ENCODE results near the gene PPP1R37. TPM values are rescaled to one million over a fixed set of nuclear protein-coding genes. Genes with fewer than 3 reads are reported as not detected.

Gene PPP1R37
- total RNA-seq, 2 experiments from 2014 or later, result 20.9 to 21.2 TPM

DNA sequence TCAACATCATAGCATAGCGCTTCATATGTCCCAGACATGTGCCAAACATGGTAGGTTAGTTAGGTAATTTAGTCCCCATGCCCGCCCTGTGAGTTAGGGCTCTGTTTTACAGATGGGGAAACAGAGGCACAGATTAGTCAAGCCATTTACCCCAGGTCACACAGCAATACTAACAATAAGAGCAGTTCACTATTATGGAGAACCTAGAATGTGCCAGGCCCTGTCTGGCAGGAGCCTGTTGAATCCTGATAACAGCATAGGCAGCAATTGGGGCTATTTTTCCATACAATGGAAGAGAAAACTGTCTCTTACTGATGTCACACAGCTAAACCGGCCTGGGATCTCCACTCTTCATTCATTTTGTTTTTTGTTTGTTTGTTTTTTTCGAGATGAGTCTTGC lies 6.5 kb upstream of the PPP1R37 start:
- DNase-seq, result no peak
- ChIA-PET POLR2A (interaction anchor here (0.6 to 0.9 kb wide), 2 partner anchors 11 to 68 kb away, joined by 3 read pairs; no protein-coding TSS in a partner anchor), CTCF (interaction anchor here (1.4 kb wide), 1 partner anchor 8 kb away, joined by 4 read pairs; the partner anchor contains the start of gene GEMIN7)
- intact Hi-C loops (cut with micrococcal nuclease), result no loop called here
- TF ChIP-seq CTCF (IDR thresholded peaks at IDR 0.05), result no peak
- no peak overlapping the region for H3K4me3 Mint-ChIP-seq
- H3K27me3 Mint-ChIP-seq, result no peaks in the 10 kb centered on the region
- no peak for ATAC-seq
- no peaks in the 10 kb centered on the region for H3K9me3 Mint-ChIP-seq
- H3K27ac Mint-ChIP-seq, result peak overlapping the region; percentile 19
- H3K4me1 Mint-ChIP-seq (ENCODE audit: low read depth), result peaks cover 35% of the 10 kb centered on the region
- peaks cover 42% of the 10 kb centered on the region for H3K36me3 Mint-ChIP-seq (ENCODE audit: low read depth)

GRCh38 chr19:45087531-45087930 lies 5.4 kb upstream of the PPP1R37 start:
- ChIA-PET CTCF (interaction anchor here (0.7 to 1.4 kb wide), 2 partner anchors 9 to 19 kb away, joined by 3 to 4 read pairs; partner anchors contain the start of gene GEMIN7), POLR2A (interaction anchor here (0.9 to 1.3 kb wide), 3 partner anchors 9 to 67 kb away, joined by 3 to 4 read pairs (median 3); no protein-coding TSS in a partner anchor)
- peak overlapping the region; percentile 48 for H3K4me3 Mint-ChIP-seq
- H3K36me3 Mint-ChIP-seq (ENCODE audit: low read depth), result peaks cover 39% of the 10 kb centered on the region
- peaks cover 31% of the 10 kb centered on the region for H3K4me1 Mint-ChIP-seq (ENCODE audit: low read depth)
- DNase-seq (peak; percentile 77), ATAC-seq (peak; percentile 69)
- H3K9me3 Mint-ChIP-seq, result no peaks in the 10 kb centered on the region
- TF ChIP-seq CTCF (IDR thresholded peaks at IDR 0.05), result no peak
- H3K27ac Mint-ChIP-seq, result peak overlapping the region; percentile 92
- H3K27me3 Mint-ChIP-seq, result no peaks in the 10 kb centered on the region
- intact Hi-C loops (cut with micrococcal nuclease), result no loop called here

DNA sequence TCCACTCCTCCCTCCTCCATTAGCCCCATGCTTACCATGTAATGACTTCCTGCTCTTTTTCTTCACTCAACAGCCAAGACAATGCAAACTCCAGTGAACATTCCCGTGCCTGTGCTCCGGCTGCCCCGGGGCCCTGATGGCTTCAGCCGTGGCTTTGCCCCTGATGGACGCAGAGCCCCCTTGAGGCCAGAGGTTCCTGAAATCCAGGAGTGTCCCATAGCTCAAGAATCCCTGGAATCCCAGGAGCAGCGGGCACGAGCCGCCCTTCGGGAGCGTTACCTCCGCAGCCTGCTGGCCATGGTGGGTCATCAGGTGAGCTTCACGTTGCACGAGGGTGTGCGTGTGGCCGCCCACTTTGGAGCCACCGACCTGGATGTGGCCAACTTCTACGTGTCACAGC lies 2.9 kb upstream of the PPP1R37 start:
- ChIA-PET POLR2A (interaction anchor here (1.2 to 1.7 kb wide), 5 partner anchors 10 to 23 kb away, joined by 3 to 8 read pairs (median 4); partner anchors contain the start of gene GEMIN7), CTCF (interaction anchor here (1.3 to 2.0 kb wide), 4 partner anchors 13 to 35 kb away, joined by 3 to 11 read pairs (median 5); no protein-coding TSS in a partner anchor)
- DNase-seq, result no peak
- Mint-ChIP-seq H3K36me3 (ENCODE audit: low read depth) (peaks cover 50% of the 10 kb centered on the region), H3K4me1 (ENCODE audit: low read depth) (peaks cover 48% of the 10 kb centered on the region), H3K9me3 (no peaks in the 10 kb centered on the region), H3K27me3 (no peaks in the 10 kb centered on the region), H3K4me3 (no peak overlapping the region), H3K27ac (no peak overlapping the region)
- no peak for ATAC-seq
- no peak for TF ChIP-seq CTCF (IDR thresholded peaks at IDR 0.05)
- intact Hi-C loops (cut with micrococcal nuclease), result no loop called here

GRCh38 chr19:45090606-45091005 lies 2.4 kb upstream of the PPP1R37 start:
- ATAC-seq, result no peak
- CTCF ChIA-PET, result interaction anchor here (0.6 to 2.0 kb wide), 5 partner anchors 14 to 59 kb away, joined by 3 to 11 read pairs (median 5); no protein-coding TSS in a partner anchor
- POLR2A ChIA-PET, result interaction anchor here (0.9 to 1.7 kb wide), 4 partner anchors 11 to 38 kb away, joined by 3 to 8 read pairs (median 3); partner anchors contain the start of gene GEMIN7
- H3K4me1 Mint-ChIP-seq (ENCODE audit: low read depth), result peaks cover 44% of the 10 kb centered on the region
- peaks cover 47% of the 10 kb centered on the region for H3K36me3 Mint-ChIP-seq (ENCODE audit: low read depth)
- H3K27ac Mint-ChIP-seq, result no peak overlapping the region
- no peaks in the 10 kb centered on the region for H3K9me3 Mint-ChIP-seq
- no peak for DNase-seq
- intact Hi-C loops (cut with micrococcal nuclease), result no loop called here
- H3K27me3 Mint-ChIP-seq, result no peaks in the 10 kb centered on the region
- TF ChIP-seq CTCF (IDR thresholded peaks at IDR 0.05), result no peak
- H3K4me3 Mint-ChIP-seq, result no peak overlapping the region
